Liver (tissue), 9 donors: ENCODE measurements around the gene LPAR3. TPM values are rescaled to one million over a fixed set of nuclear protein-coding genes. Genes with fewer than 3 reads are reported as not detected.

Experiments used
- DNase-seq: peaks from one replicate; pipeline ENCODE4 v3.0.0-alpha.2; 2017; ENCODE audit warnings: low spot score
- H3K27ac ChIP-seq, 2 donors: one replicate each; pipeline ENCODE4 v1.7.0; 2013; ENCODE audit warnings: inconsistent platforms in 2 of 2, low read length in 2 of 2, control low read depth in 1 of 2, low read depth in 1 of 2, mild to moderate bottlenecking in 1 of 2
- H3K27me3 ChIP-seq, 4 donors: one replicate each; pipeline versions ENCODE4 v1.6.1 to v1.7.0; 2013; ENCODE audit warnings: low read length in 3 of 4, inconsistent platforms in 1 of 4, mild to moderate bottlenecking in 1 of 4, moderate library complexity in 1 of 4; ENCODE audit not compliant: control insufficient read depth in 4 of 4, insufficient read depth in 4 of 4
- H3K36me3 ChIP-seq, 4 donors: one replicate each; pipeline versions ENCODE4 v1.6.1 to v1.7.0; 2013; ENCODE audit warnings: low read length in 3 of 4, mild to moderate bottlenecking in 3 of 4, low read depth in 1 of 4, moderate library complexity in 1 of 4; ENCODE audit not compliant: control insufficient read depth in 4 of 4, insufficient read depth in 3 of 4
- H3K4me1 ChIP-seq, 4 donors: one replicate each; pipeline versions ENCODE4 v1.6.1 to v1.7.0; 2013; ENCODE audit warnings: low read length in 3 of 4, mild to moderate bottlenecking in 3 of 4, moderate library complexity in 1 of 4; ENCODE audit not compliant: control insufficient read depth in 4 of 4, insufficient read depth in 4 of 4
- H3K4me3 ChIP-seq, 3 donors: one replicate each; pipeline versions ENCODE4 v1.6.1 to v1.7.0; 2013; ENCODE audit warnings: low read length in 3 of 3, control low read depth in 1 of 3, low read depth in 1 of 3, mild to moderate bottlenecking in 1 of 3
- H3K9ac ChIP-seq, 2 donors: one replicate each; pipeline ENCODE4 v1.7.0; 2013; ENCODE audit warnings: low read length in 2 of 2, mild to moderate bottlenecking in 2 of 2, moderate library complexity in 2 of 2, control low read depth in 1 of 2, low read depth in 1 of 2
- H3K9me3 ChIP-seq, 4 donors: one replicate each; pipeline versions ENCODE4 v1.6.1 to v1.7.0; 2013; ENCODE audit warnings: low read length in 3 of 4; ENCODE audit not compliant: control insufficient read depth in 4 of 4
- ATF3 ChIP-seq: IDR thresholded peaks from 2 replicates; pipeline ENCODE4 v1.6.1; 2016; ENCODE audit warnings: antibody characterized with exemption
- CTCF ChIP-seq: fragments of 150-350 bp; IDR thresholded peaks from 2 replicates; pipeline ENCODE4 v1.5.1; 2017; ENCODE audit warnings: improper control_type of control experiment, low read depth, low read length; ENCODE audit not compliant: missing input control
- EGR1 ChIP-seq, 2 donors: IDR thresholded peaks; 2 replicates each; pipeline ENCODE4 v1.6.1; 2016 to 2018; ENCODE audit warnings: antibody characterized with exemption in 2 of 2, low read depth in 2 of 2
- FOXA1 ChIP-seq: IDR thresholded peaks from 2 replicates; pipeline ENCODE4 v1.6.1; 2016; ENCODE audit warnings: antibody characterized with exemption
- FOXA2 ChIP-seq: IDR thresholded peaks from 2 replicates; pipeline ENCODE4 v1.6.1; 2016; ENCODE audit warnings: antibody characterized with exemption
- GABPA ChIP-seq, 2 donors: IDR thresholded peaks in 1 of 2; conservative IDR thresholded peaks in 1 of 2; 2 replicates each; pipeline ENCODE4 v1.6.1; 2016; ENCODE audit warnings: antibody characterized with exemption in 2 of 2, mild to moderate bottlenecking in 1 of 2, moderate library complexity in 1 of 2
- HNF4A ChIP-seq, 2 donors: conservative IDR thresholded peaks; 2 replicates each; pipeline ENCODE4 v1.6.1; 2016; ENCODE audit warnings: antibody characterized with exemption in 2 of 2, mild to moderate bottlenecking in 2 of 2
- HNF4G ChIP-seq: IDR thresholded peaks from 2 replicates; pipeline ENCODE4 v1.6.1; 2016; ENCODE audit warnings: antibody characterized with exemption
- JUND ChIP-seq, 2 donors: IDR thresholded peaks; 2 replicates each; pipeline ENCODE4 v1.6.1; 2016; ENCODE audit warnings: antibody characterized with exemption in 2 of 2
- MAX ChIP-seq: IDR thresholded peaks from 2 replicates; pipeline ENCODE4 v1.6.1; 2016; ENCODE audit warnings: antibody characterized with exemption
- NR2F2 ChIP-seq: IDR thresholded peaks from 2 replicates; pipeline ENCODE4 v1.6.1; 2016; ENCODE audit warnings: antibody characterized with exemption
- RAD21 ChIP-seq, 2 donors: IDR thresholded peaks; 2 replicates each; pipeline ENCODE4 v1.6.1; 2016; ENCODE audit warnings: antibody characterized with exemption in 2 of 2, mild to moderate bottlenecking in 2 of 2
- REST ChIP-seq: IDR thresholded peaks from 2 replicates; pipeline ENCODE4 v1.6.1; 2016; ENCODE audit warnings: antibody characterized with exemption, mild to moderate bottlenecking
- RXRA ChIP-seq, 2 donors: IDR thresholded peaks; 2 replicates each; pipeline ENCODE4 v1.6.1; 2017 to 2018; ENCODE audit warnings: antibody characterized with exemption in 2 of 2, mild to moderate bottlenecking in 1 of 2
- SP1 ChIP-seq: IDR thresholded peaks from 2 replicates; pipeline ENCODE4 v1.6.1; 2018; ENCODE audit warnings: antibody characterized with exemption, mild to moderate bottlenecking
- YY1 ChIP-seq: IDR thresholded peaks from 2 replicates; pipeline ENCODE4 v1.6.1; 2016; ENCODE audit warnings: antibody characterized with exemption, mild to moderate bottlenecking
- ZBTB33 ChIP-seq: IDR thresholded peaks from 2 replicates; pipeline ENCODE4 v1.6.1; 2016; ENCODE audit warnings: antibody characterized with exemption
- WGBS: extraction: QIAGEN DNeasy Blood & Tissue Kit; methylation state at CpG from one replicate; pipeline ENCODE4 v1.1.7; 2013; 5-methylcytosine and 5-hydroxymethylcytosine counted together
- polyA plus RNA-seq, 2 donors: library from polyadenylated mRNA; stranded (reverse) in 1 of 2; unstranded in 1 of 2; fragments of 200-250 nt in 1 of 2; fragments of >200 nt in 1 of 2; fragmentation: Nextera tagmentation in 1 of 2; extraction: Ambion mirVana in 1 of 2; gene quantifications; one replicate each; pipeline versions ENCODE4 v1.2.1 to v1.2.3, GENCODE V29; 2013 to 2015
- total RNA-seq, 2 donors: library from RNA; depleted of rRNA; stranded (reverse); fragments of >200 nt; gene quantifications; one replicate each; pipeline ENCODE4 v1.2.3, GENCODE V29; 2014
- donor health status: healthy.
- donor health status: healthy.
- donor health status: healthy.
- donor health status: healthy.
- donor health status: healthy.

LPAR3 gene
- total and polyA plus RNA-seq, 4 donors: 0.56 TPM; not detected in 3

GRCh38 chr1:84940481-84940880 is 47.5 kb upstream of the LPAR3 start:
- TF ChIP-seq CTCF (no peak), EGR1 (IDR thresholded peaks at IDR 0.05; ENCODE audit: low read depth in 2 of 2) (no peak), FOXA2 (no peak), HNF4A (conservative IDR thresholded peaks at IDR 0.05) (no peak), YY1 (no peak), GABPA (IDR thresholded peaks at IDR 0.05 in 1 of 2, conservative IDR thresholded peaks at IDR 0.05 in 1 of 2) (no peak), NR2F2 (no peak), SP1 (no peak), JUND (IDR thresholded peaks at IDR 0.05) (no peak), REST (no peak), ZBTB33 (no peak), RAD21 (IDR thresholded peaks at IDR 0.05) (no peak), ATF3 (no peak), MAX (no peak)
- no peaks in the 10 kb centered on the region for H3K9me3 ChIP-seq
- 84% methylated on average over 4 of the region's 4 CpGs for WGBS
- H3K4me1 ChIP-seq: peaks cover 0 to 4% (median 0%) of the 10 kb centered on the region in 4 donors
- DNase-seq: no peak
- H3K4me3 ChIP-seq: no peak overlapping the region
- H3K27me3 ChIP-seq: no peaks in the 10 kb centered on the region
- no peaks in the 10 kb centered on the region for H3K36me3 ChIP-seq
- H3K27ac ChIP-seq: no peak overlapping the region
- no peak overlapping the region for H3K9ac ChIP-seq

GRCh38 chr1:84939761-84940160 is 46.8 kb upstream of the LPAR3 start:
- no peak overlapping the region for H3K4me3 ChIP-seq
- H3K27me3 ChIP-seq: no peaks in the 10 kb centered on the region
- no peak for DNase-seq
- no peak overlapping the region for H3K27ac ChIP-seq
- no peak overlapping the region for H3K9ac ChIP-seq
- 95% methylated on average over 11 of the region's 11 CpGs for WGBS
- H3K4me1 ChIP-seq: peaks cover 0 to 3% (median 0%) of the 10 kb centered on the region in 4 donors
- no peaks in the 10 kb centered on the region for H3K36me3 ChIP-seq
- H3K9me3 ChIP-seq: no peaks in the 10 kb centered on the region
- TF ChIP-seq FOXA2: no peak
- TF ChIP-seq EGR1 (IDR thresholded peaks at IDR 0.05; ENCODE audit: low read depth in 2 of 2): no peak
- TF ChIP-seq RXRA (IDR thresholded peaks at IDR 0.05): no peak
- no peak for TF ChIP-seq SP1
- TF ChIP-seq FOXA1: no peak
- no peak for TF ChIP-seq RAD21 (IDR thresholded peaks at IDR 0.05)
- no peak for TF ChIP-seq CTCF
- no peak for TF ChIP-seq NR2F2
- TF ChIP-seq REST: no peak
- no peak for TF ChIP-seq ATF3
- no peak for TF ChIP-seq GABPA (IDR thresholded peaks at IDR 0.05 in 1 of 2, conservative IDR thresholded peaks at IDR 0.05 in 1 of 2)
- no peak for TF ChIP-seq JUND (IDR thresholded peaks at IDR 0.05)
- TF ChIP-seq HNF4G: no peak
- TF ChIP-seq YY1: no peak
